Lung (tissue), 12 donors: ENCODE data around the gene RAB3C. TPM values are rescaled to one million over a fixed set of nuclear protein-coding genes. Genes with fewer than 3 reads are reported as not detected.

Experiments
- ATAC-seq: fragments of 200-7000 bp; cut with Tn5 transposase; one replicate; pipeline ENCODE4 v1.9.1; 2020; ENCODE audit warnings: moderate number of reproducible peaks; ENCODE audit not compliant: insufficient read depth, low FRiP score
- DNase-seq, 3 donors: peaks; one replicate each; pipeline ENCODE4 v3.0.0-alpha.2; 2013 to 2017
- H3K27ac ChIP-seq, 2 donors: one replicate each; pipeline ENCODE4 v1.5.1; 2013; ENCODE audit warnings: mild to moderate bottlenecking in 2 of 2, moderate library complexity in 2 of 2, control low read depth in 1 of 2, inconsistent platforms in 1 of 2, low read depth in 1 of 2, low read length in 1 of 2
- H3K27me3 ChIP-seq, 3 donors: one replicate each; pipeline ENCODE4 v1.5.1; 2013; ENCODE audit warnings: low read length in 2 of 3; ENCODE audit not compliant: control insufficient read depth in 3 of 3, insufficient read depth in 3 of 3
- H3K36me3 ChIP-seq, 4 donors: one replicate each; pipeline ENCODE4 v1.5.1; 2013; ENCODE audit warnings: low read length in 4 of 4, mild to moderate bottlenecking in 1 of 4, moderate library complexity in 1 of 4; ENCODE audit not compliant: control insufficient read depth in 4 of 4, insufficient read depth in 4 of 4
- H3K4me1 ChIP-seq, 5 donors: one replicate each; pipeline ENCODE4 v1.5.1; 2013; ENCODE audit warnings: low read length in 5 of 5, mild to moderate bottlenecking in 2 of 5, moderate library complexity in 1 of 5; ENCODE audit not compliant: control insufficient read depth in 5 of 5, insufficient read depth in 5 of 5
- H3K4me3 ChIP-seq: one replicate; pipeline ENCODE4 v1.5.1; 2013; ENCODE audit warnings: mild to moderate bottlenecking, control low read depth, moderate library complexity
- H3K9ac ChIP-seq, 2 donors: one replicate each; pipeline ENCODE4 v1.5.1; 2013; ENCODE audit warnings: low read length in 2 of 2, control low read depth in 1 of 2; ENCODE audit not compliant: insufficient read depth in 1 of 2
- H3K9me3 ChIP-seq, 4 donors: one replicate each; pipeline ENCODE4 v1.5.1; 2013; ENCODE audit warnings: low read length in 3 of 4, mild to moderate bottlenecking in 1 of 4, moderate library complexity in 1 of 4; ENCODE audit not compliant: control insufficient read depth in 4 of 4, insufficient read depth in 3 of 4
- WGBS, 2 donors: extraction: QIAGEN DNeasy Blood & Tissue Kit; methylation state at CpG; one replicate each; pipeline ENCODE4 v1.1.7; 2013; 5-methylcytosine and 5-hydroxymethylcytosine counted together
- polyA plus RNA-seq, 2 donors: library from polyadenylated mRNA; stranded (reverse); fragments of 200-250 nt; gene quantifications; one replicate each; pipeline ENCODE4 v1.2.1, GENCODE V29; 2013
- total RNA-seq, 2 donors: library from RNA; depleted of rRNA in 1 of 2; stranded (reverse); fragments of >200 nt in 1 of 2; gene quantifications; one replicate each; pipeline ENCODE4 v1.2.1, GENCODE V29; 2014 to 2021
- TF ChIP-seq, protein P1 (sequence below): IDR thresholded peaks from 2 replicates; pipeline ENCODE4 v1.5.1; 2012; ENCODE audit warnings: mild to moderate bottlenecking; ENCODE audit errors: control extremely low read depth, extremely low read depth
- donor health status: control.
- donor health status: control.
- donor health status: Bipolar disorder and iron deficiency.
- donor health status: healthy.
- donor health status: DM: yes; HTN: yes; CAD: no.

RAB3C gene
- total and polyA plus RNA-seq, 4 donors: 0.35 to 1.1 (median 0.86) TPM

DNA sequence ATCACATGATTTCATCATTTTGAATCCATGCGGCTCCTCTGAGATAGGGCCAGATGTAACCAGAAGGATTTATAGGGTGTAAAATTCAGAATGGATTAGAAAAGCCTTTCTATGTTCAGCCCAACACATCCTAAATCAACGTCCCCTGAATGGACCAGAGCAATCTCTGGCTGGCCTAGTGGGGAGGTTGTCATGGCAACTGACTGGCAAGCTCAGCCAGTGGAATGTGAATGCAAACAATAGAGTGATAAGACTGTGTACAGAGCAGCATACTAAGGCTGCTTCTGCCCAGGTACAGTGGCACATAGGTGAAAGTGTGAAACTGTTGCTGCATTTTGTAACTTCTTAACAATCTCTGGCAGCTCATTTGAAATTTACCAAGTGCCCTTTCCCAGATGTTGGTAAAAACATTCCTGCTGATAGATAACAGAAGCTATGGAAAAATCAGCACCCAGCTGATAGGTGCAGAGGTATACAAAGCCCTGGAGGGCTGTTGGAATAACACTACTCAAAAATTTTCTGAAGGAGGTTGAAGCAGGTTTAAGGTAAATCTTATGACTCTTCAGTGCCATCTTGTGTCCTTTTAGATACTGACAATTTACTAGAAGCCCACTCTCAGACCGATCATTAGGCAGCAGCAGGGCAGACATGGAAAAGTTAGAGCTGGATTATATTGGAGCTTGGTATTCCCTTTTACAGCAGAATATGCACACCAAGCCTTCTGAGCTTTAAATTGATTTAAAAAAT lies 267.2 kb downstream of the RAB3C start:
- H3K27me3 ChIP-seq: no peaks in the 10 kb centered on the region
- TF ChIP-seq, protein P1, sequence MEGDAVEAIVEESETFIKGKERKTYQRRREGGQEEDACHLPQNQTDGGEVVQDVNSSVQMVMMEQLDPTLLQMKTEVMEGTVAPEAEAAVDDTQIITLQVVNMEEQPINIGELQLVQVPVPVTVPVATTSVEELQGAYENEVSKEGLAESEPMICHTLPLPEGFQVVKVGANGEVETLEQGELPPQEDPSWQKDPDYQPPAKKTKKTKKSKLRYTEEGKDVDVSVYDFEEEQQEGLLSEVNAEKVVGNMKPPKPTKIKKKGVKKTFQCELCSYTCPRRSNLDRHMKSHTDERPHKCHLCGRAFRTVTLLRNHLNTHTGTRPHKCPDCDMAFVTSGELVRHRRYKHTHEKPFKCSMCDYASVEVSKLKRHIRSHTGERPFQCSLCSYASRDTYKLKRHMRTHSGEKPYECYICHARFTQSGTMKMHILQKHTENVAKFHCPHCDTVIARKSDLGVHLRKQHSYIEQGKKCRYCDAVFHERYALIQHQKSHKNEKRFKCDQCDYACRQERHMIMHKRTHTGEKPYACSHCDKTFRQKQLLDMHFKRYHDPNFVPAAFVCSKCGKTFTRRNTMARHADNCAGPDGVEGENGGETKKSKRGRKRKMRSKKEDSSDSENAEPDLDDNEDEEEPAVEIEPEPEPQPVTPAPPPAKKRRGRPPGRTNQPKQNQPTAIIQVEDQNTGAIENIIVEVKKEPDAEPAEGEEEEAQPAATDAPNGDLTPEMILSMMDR: no peak
- no peak overlapping the region for H3K27ac ChIP-seq
- H3K4me1 ChIP-seq: peaks cover 0 to 55% (median 0%) of the 10 kb centered on the region in 5 donors
- peak overlapping the region in 1 of 2 donors; percentile 8 for H3K9ac ChIP-seq
- no peaks in the 10 kb centered on the region for H3K36me3 ChIP-seq
- DNase-seq (peak; percentile 85 to 95 (median 91)), ATAC-seq (peak; percentile 72)
- no peak overlapping the region for H3K4me3 ChIP-seq
- no peaks in the 10 kb centered on the region for H3K9me3 ChIP-seq
- 34 to 57% methylated on average over 3 of the region's 3 CpGs for WGBS, 2 donors

DNA sequence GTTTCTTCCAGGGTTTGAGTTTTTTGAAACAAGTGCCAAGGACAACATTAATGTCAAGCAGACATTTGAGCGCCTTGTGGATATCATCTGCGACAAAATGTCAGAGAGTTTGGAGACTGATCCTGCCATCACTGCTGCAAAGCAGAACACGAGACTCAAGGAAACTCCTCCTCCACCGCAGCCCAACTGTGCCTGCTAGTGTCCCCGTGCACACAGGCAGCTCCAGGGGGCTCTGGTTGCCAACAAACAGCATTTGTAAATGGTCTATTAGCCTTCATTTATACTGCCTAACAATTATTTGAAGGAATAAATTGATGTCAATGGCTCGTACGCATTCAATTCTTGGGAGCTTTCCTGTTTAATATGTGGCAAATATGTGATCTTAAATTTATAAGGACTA lies 268.3 kb downstream of the RAB3C start:
- Histone ChIP-seq H3K27me3 (no peaks in the 10 kb centered on the region), H3K27ac (no peak overlapping the region), H3K4me3 (no peak overlapping the region), H3K9ac (no peak overlapping the region), H3K36me3 (no peaks in the 10 kb centered on the region), H3K9me3 (no peaks in the 10 kb centered on the region), H3K4me1 (peaks cover 0 to 65% (median 0%) of the 10 kb centered on the region in 5 donors)
- TF ChIP-seq, protein P1: no peak
- DNase-seq (no peak), ATAC-seq (no peak)
- 76 to 77% methylated on average over 7 of the region's 7 CpGs for WGBS, 2 donors

DNA sequence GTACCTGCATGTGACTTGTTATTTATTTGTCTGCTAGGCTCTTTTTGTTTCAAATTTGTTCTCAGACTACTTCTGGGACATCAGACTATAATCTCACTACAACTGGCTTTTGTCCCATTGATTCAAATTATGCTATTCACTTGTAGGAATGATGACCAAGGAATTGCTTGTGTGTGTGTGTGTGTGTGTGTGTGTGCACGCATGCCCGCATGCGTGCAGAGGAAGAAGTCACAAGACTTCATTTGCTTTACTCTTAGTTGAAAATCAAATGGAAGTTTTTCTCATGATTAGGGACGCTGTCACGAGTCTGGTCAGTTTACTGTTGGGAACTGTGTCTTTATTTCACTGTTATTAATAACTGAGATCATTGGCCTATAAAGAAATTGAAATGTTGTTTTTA lies 268.7 kb downstream of the RAB3C start:
- H3K4me3 ChIP-seq: no peak overlapping the region
- no peak overlapping the region for H3K27ac ChIP-seq
- no peaks in the 10 kb centered on the region for H3K9me3 ChIP-seq
- H3K4me1 ChIP-seq: peaks cover 0 to 66% (median 3%) of the 10 kb centered on the region in 5 donors
- no peak overlapping the region for H3K9ac ChIP-seq
- no peak for ATAC-seq
- no peak for DNase-seq
- no peaks in the 10 kb centered on the region for H3K36me3 ChIP-seq
- 94% methylated on average over 5 of the region's 5 CpGs for WGBS, 2 donors
- TF ChIP-seq, protein P1: no peak
- H3K27me3 ChIP-seq: no peaks in the 10 kb centered on the region
